Stimulated activated CD8-positive, alpha-beta memory T cell treated with anti-CD3 and anti-CD28 coated beads, Interleukin-4, amount 100 ng/mL, for 4 hours (primary cell): ENCODE data around the gene LRRIQ1.
"Not testable (repeated sequence)": the region's sequence is repeated elsewhere in the genome, so short reads cannot be mapped to it uniquely, and the experiment has no call there.

Source experiments
- DNase-seq, 2 donors: peaks; one replicate each; pipeline ENCODE4 v3.0.0-alpha.2; 2020; ENCODE audit warnings: low read depth in 2 of 2, low spot score in 1 of 2

LRRIQ1 gene

DNA sequence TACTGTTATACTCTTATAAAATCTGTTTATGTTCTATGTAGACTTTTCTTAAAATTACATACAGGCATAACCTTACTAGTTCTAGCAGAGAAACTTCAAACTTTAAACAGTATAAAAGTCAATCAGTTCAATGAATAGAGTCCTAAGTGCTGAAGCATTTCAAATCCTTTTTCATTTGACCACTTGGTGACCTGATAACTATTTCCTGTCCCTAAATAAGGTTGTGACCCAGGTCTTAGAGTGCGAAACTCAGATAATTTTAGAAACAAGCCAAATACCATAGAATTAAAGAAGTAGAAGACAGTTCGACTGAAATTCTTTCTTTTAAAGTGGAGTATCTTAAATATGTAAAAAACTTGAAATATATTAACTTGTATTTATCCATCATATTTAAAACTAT is 147.7 kb downstream of the LRRIQ1 start:
- DNase-seq = no peak

GRCh38 chr12:85186236-85186635 is 150.1 kb downstream of the LRRIQ1 start:
- no peak for DNase-seq

DNA sequence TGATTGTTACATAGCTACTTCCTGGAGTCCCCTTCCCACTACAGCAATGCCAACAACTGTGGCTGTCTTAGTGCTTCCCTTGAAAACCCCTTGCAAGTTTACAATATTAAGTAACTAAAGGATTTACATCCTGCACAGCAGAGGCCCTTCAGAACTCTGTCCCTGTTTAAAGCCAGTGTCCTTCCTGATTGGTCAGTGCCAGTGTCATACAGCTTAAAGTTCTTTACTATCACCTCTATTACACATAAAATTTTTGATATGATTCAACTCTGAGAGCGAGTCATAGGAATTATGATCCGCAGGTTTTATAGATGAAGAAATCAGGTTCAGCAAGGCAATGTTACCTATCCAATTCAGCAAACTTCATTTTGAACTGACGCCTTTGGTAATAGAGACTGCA is 152.5 kb downstream of the LRRIQ1 start:
- DNase-seq = no peak

DNA sequence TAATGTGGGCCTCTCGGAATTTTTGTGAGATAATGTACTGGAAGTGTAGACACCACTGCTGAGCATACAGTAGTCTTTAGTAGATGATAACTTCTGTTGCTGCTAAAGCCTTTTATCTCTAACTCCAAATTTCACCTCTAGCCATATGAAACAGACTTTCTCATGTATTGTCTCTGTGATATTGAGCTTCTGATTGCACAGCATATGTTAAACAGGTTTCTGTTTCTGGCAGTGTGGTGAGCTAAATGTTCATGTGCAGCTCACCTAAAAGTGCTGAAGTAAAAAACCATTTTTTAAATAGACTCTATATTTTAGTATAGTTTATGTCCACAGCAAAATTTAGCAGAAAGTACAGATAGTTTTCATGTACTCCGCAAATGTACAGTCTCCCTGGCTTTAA is 154.6 kb downstream of the LRRIQ1 start:
- no peak for DNase-seq

GRCh38 chr12:85203809-85204208 is 167.7 kb downstream of the LRRIQ1 start:
- not testable (repeated sequence) for DNase-seq

- no peak for DNase-seq
These were observed 170.4 kb downstream of the LRRIQ1 start for GRCh38 chr12:85206543-85206942.

DNA sequence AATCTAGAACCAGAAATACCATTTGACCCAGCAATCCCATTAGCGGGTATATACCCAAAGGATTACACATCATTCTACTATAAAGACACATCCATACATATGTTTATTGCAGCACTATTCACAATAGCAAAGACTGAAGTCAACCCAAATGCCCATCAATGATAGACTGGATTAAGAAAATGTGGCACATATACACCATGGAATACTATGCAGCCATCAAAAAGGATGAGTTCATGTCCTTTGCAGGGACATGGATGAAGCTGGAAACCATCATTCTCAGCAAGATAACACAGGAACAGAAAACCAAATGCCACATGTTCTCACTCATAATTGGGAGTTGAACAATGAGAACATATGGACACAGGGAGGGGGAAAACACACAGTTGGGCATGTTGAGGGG is 188.2 kb downstream of the LRRIQ1 start:
- not testable (repeated sequence) for DNase-seq

GRCh38 chr12:85225501-85225900 is 189.3 kb downstream of the LRRIQ1 start:
- DNase-seq = no peak

GRCh38 chr12:85237327-85237726 is 201.2 kb downstream of the LRRIQ1 start:
- DNase-seq = no peak

GRCh38 chr12:85244561-85244960 is 208.4 kb downstream of the LRRIQ1 start:
- no peak for DNase-seq

- DNase-seq = no peak
These were observed 217.7 kb downstream of the LRRIQ1 start for GRCh38 chr12:85253853-85254252.

GRCh38 chr12:85257671-85258070 is 221.5 kb downstream of the LRRIQ1 start:
- no peak for DNase-seq

DNA sequence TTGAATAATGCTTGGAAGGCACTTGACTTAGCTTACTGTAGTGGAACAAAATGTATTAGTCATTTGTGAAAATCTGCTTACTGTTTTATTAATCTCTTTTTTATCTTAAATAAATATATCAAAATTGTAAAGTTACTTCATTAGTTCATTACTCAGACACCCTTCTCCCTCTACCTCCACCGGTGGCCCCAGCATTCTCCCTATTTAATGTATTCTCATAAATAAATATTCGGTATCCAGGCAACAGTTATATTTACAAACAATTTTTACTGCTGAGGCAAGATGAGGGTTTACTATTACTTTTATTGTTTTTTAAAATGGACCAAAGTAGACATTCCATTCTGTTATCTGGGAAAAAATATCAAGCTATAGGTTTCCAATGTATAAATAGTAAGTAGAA is 224.3 kb downstream of the LRRIQ1 start:
- DNase-seq = no peak

GRCh38 chr12:85260896-85261295 is 224.7 kb downstream of the LRRIQ1 start:
- DNase-seq = no peak

DNA sequence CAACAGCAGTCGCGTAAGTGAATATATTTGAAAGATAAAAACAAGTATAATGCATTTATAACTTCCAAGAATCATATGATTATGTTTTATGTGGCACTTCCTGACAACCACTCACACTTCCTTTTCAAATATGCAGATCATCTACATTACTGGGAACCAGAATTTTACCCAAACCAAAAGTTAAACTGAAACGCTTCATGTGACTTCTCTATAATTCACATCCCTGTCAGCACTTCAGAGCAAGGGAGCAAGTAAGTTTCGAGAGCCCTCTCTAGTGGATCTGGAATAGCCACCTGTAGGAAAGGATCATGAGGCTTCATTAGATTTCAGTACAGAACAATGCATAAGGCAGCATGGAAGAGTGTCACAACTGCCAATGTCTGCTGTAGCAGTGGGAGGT is 230.2 kb downstream of the LRRIQ1 start:
- no peak for DNase-seq

GRCh38 chr12:85273381-85274314 is 237.5 kb downstream of the LRRIQ1 start:
- DNase-seq = no peak

DNA sequence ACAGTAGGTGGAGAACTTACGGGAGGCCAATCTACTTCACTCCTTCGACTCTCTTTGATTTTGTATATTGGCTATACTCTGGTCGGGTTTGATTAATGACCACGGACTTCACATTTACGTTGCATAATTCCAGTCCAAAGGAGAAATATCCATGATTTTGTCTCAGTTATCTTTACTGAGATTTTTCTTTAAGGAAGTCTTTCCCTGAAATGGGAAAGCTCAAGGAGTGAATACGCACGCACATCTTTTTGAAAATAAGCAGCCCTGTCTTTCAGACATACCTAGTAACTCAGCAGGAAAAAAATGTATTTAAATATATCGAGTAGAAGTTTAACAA is 238.1 kb downstream of the LRRIQ1 start:
- no peak for DNase-seq

GRCh38 chr12:85275374-85275773 is 239.2 kb downstream of the LRRIQ1 start:
- DNase-seq = no peak

DNA sequence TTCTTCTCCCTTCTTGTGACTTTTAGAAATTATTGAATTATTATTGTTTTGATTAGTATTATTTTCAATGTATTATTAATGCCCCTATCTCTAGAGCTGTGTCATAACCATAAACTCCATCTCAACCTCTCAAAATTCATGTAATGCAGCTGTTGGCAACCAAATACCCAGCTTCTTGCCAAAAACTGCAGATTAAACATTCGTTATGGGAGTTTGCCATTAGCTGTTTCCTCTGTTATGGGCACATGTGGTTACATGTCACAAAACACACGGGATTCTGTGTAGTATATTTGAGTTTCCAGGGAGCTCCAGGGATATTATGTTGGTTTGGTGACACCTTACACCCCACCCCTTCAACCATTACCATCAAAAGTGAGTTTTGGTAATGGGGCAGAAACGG is 241.0 kb downstream of the LRRIQ1 start:
- DNase-seq = no peak

DNA sequence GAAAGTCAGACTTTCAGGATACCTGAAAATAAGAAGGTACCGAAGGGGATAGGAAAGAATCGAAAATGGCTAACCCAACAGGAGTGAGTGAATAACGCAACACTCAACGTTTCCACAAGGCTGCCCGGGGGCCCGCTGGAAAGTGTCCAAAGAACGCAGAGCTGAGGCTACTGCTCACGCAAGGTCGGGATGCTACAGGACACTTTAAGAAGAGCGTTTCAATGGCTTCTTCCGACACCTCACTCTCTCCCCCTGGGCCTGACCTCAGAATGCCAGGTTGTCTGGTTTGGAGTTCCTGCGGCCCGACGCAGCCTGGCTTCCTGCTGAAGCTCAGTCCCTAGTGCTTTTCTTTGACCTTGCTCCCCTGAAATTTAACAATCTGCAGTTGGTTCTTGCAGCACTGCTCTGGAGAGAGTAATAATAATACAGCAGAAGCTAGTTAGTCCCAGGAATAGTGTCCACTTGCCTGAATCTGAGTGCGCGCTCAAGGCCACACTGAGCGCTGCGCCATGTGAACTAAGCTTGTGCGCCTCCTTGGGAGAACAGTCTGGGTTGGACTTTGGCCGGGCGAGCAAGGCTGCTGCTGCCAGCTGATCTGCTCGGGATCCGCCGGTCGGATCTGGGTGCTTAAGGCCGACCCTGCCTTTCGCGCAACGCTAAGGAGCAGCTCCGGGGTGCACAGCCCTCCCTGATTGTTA is 241.9 kb downstream of the LRRIQ1 start:
- no peak for DNase-seq

- DNase-seq = no peak
These were observed 242.7 kb downstream of the LRRIQ1 start for GRCh38 chr12:85278598-85279448.
